GM21619 (cell line): Measurements from ENCODE around the gene TNS4.

ENCODE experiments used
- ATAC-seq: cut with Tn5 transposase; IDR thresholded peaks from one replicate; pipeline ENCODE4 v1.9.1; 2021; ENCODE audit not compliant: unreplicated experiment

TNS4 gene

DNA sequence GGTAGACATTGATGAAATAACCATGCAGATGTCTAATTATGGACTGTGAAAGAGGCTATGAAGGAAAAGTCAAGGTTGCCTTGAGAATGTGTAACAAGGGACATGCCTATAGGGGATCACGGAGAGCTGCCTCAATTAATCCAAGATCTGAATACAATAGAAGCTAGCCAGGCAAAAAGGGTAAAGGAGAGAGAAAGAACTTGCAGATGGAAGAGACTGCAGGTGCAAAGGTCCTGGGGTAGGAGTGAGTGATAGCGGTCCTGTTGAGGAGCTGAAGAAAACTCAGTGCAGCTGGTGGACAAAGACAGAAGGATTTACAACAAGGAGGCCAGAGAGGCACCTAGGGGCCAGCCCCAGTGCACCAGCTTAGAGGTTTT lies 15.9 kb upstream of the TNS4 start:
- no peak for ATAC-seq

DNA sequence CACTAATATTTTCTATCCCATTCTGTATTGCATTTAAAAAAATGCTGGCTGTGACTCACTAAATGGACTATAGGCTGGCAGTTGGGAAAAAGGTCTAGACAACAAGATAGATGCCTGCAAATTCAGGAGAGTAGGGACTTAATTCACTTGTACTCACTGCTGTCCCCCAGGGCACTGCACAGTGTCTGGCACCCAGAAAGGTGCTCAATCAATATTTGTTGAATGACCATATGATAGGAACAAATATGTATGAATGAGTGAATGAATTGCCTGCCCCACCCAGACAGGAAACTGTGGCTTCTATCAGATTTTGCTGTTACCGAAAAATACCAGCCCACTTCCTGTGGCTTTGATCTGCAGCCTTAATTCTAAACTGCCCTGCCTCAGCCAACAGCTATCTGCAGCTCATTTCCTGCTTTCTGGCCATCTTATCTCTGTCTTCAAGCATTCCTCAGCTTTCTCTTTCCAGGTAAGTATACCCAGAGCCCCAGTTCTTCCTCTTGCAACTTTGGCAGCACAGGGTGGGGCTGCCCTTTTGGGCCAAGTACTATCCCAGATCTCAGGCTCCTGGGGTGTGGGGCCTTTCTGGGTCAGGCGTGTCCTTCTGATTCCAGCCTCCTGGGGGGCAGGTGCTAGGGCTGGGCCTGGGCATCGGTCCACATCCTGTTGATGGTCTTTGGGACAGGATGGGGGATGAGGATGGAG lies 15.3 kb upstream of the TNS4 start:
- ATAC-seq, result no peak

DNA sequence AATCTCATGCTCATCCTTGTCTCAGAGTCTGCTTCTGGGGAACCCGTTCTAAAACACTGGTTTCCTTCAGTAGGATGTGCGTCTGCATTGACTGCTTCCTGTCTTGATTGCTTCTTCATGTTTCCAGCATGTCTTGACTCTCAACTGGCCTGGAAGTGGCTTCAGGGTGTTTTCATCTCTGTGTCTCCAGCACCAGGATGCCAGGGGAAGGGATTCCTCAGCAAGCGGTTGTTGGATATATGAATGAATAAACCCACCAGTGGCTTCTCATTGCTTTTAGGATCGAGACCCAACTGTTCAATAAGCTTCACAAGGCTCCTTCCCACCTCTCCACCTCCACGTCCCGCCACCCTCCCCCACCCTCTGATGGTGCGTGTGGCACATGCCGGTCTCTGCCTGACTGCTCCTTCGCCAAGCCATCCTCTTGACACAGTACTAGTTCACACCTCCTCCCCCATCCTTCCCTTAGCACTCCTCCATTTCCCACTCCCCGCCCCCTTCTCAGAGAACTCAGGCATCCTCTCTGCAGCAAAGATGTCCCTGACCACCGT lies 14.1 kb upstream of the TNS4 start:
- ATAC-seq, result no peak

DNA sequence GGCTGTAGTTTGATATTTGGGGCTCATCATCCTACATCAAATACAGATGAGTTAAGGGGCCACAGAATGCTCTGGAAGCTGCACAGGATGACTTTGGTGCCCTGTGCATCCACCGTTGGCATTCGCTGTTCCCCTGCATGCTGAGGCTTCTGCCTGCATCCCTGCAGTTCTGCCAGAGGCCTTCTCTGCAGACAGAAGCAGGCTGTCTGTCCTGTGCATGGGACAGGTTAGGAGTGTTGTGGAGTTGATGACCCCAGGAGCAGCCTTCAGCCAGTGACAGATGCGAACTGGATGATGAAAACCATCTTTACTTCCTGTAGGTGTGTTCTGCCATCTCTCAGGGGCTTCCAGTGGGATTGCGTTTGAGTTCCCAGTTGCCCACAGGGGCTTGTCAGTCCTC lies 13.6 kb upstream of the TNS4 start:
- ATAC-seq, result no peak

DNA sequence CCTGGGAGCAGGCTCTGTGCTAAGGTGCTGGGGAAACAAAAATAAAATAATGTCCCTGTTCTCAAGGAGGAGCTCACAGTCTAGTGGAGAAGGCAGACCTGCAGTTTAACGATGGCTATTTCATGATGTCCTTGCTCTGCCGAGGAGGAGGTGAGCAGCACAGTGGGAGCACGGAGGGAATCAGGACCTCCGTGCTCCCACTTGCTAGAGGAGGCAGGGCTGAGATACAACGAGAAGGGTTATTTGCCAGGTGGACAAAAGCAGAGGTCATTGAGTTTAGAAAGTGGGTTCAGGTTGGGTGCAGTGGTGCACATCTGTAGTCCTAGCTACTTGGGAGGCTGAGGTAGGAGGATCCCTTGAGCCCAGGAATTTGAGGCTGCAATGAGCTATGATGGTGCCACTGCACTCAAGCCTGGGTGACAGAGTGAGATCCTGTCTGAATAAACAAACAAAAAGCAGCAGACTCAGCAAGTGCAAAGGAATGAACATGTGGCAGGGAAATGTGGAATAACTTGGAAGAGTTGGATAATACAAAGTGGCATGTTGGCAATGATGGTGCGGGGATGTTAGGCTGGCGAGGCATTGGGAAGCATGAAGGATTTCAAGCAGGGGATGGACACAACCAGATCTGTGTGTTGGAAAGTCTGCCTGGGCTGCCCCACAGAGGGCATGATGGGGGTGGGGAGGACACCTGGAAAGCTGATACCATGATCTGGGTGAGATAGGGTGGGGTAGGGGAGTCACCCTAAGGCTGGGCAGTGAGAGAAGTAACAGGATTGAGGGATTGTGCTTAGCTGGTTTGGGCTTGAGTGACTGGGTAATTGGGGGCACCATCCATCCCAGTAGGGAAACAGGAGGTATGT lies 12.8 kb upstream of the TNS4 start:
- ATAC-seq, result no peak

DNA sequence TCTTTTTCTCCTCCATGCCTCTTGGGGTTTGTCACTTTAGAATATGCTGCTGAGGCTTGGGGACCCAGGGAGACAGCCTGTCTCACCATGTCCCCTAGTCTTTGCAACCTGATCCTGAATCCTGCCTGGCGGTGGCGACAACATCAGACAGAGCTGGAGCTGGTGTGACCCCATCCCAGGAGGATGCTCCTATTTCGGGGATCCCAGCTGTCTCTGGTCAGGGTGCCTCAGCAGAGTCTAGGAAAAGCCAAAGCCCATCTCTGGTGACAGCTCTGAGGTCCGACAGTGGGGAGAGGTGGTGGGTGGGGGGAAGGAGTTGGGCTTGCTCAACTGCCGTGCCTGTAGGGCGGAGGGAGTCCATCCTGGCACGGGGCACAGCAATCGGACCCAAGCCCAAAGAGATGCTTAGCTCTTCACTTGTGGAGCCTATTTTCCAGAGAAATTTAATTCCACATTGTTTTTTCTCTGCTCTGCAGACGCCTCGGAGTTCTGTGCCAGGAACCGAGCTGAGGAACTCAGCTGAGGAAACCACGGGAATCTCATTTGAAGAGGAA lies 10.3 kb upstream of the TNS4 start:
- no peak for ATAC-seq

DNA sequence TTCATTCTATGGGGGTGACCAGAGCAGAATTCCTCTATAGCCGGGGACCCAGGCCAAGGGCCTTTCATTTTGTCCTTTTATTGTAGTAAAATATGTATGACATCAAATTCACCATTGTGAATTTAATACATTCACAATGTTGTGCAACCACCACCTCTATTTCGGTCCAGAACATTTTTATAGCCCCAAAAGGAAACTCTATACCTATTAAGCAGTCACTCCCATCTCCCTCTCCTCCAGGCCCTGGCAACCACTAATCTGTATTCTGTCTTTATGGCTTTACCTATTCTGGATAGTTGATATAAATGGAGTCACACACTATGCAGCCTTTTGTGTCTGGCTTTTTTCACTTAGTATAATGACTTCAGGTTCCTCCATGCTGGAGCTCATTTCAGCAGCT lies 9.7 kb upstream of the TNS4 start:
- ATAC-seq, result no peak

DNA sequence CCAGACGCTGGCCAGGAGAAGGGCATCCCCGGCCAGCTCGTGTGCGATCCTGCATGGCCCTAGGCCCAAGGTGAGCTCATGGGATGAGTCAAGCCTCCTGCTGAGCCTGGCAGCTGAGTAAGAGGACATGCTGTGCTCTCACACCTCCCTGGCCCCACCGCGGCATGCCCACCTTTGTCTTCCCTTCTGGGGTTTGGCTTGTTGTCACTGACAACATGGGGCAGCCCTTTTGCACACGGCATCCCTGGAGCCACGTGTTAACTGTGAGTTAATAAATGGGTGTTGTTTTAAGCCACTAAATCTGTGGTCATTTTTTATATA lies 8.9 kb upstream of the TNS4 start:
- ATAC-seq, result no peak

DNA sequence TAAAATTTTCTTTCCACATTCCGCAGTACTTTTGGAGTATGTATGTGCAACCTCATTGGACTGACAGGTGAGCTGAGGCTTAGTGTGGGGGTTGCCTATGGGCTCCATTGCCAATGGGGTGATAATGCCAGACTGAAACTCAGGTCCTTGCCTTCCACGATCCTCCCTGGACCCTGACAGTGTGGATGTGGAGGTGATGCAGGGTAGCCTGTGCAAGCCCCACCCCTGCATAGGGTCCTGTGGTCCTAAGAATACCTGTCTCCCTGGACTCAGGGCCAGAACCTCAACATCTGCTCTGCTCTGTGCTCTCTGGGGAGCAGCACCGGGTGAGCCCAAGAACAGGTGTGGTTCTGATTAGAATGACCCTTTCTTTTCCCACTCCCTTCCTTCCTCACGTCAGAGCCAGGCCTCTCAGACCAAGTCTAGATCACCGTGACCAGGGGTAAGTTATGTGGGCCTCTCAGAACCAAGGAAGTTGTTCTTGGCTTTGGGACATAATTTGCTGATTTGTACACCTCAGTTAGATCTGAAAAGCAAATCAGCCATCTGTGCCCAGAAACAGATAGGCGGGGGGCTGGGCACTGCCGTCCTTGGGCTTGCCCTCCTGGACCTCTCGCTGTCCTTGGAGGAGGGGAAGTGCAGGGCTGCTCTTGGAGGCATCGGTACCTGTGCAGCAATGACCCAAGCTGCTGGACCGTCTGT lies 8.4 kb upstream of the TNS4 start:
- no peak for ATAC-seq

DNA sequence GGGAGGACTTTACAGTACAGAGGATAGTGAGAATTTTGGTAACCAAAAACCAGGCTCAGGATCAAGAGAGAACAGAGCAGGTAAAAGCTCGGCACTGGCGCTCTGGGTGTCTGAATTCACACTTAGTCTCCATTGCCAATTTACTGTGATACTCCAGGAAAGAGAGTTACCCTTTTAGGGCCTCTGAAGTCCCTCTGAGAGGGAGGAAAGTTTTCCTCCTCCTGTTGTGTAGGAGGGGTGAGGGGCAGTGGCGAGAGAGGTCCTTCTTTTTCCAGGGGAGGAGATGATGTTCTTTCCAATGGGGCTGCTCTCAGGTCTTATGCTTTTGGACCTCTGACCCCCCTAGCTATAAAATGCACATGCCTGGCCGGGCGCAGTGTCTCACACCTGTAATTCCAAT lies 5.4 kb upstream of the TNS4 start:
- no peak for ATAC-seq

DNA sequence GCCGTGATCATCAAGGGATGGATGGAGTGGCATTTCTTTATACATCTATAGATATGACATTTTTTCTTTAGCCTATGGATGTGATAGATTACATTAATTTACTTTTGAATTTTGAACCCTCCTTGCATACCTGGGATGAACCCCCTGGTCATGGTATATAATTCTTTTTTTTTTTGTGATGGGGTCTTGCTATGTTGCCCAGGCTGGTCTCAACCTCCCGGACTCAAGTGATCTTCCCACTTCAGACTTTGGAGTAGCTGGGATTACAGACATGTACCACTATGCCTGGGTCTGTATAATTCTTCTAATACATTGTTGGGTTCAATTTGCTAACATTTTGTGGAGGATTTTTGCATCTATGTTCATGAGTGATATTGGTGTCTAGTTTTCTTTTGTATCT lies 1.7 kb upstream of the TNS4 start:
- ATAC-seq, result no peak

DNA sequence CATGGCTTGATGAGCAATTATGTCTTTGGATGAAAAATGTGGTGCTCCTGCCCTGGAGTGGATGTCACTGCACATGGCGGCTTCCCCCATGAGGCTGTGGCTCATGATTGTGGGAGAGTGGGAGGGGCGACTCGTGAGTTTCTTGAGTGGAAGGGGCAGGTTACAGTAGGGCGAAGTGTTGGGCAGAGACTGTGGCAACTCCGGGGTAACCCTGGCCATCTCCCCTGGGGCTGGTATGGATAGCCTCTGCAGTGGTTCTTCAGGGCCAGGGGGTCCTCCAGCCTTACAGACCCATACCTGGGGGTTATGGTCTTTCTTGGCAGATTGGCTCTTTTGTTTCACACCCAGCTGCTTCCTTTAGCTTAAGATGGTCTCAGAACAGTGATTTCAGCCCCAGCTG lies 1.3 kb upstream of the TNS4 start:
- ATAC-seq, result no peak

DNA sequence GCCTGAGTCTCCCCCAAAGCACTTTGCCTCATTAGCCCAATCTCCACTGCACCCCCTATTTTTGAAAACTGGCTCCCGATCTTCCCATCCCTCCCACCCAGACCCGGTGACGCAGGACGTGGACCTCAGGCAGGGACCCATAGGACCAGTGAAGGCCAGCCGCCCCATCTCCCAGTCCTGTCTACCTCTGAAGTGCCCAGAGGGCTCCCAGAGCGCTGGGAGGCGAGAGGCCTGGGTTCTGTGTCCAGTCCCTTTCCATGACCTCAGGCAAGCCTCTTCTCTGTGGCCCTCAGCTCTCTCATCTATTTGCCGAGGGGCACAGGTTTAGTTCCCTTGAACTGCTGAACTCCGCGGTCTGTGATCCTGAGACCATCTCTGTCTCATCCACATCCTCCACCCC lies 714 bp downstream of the TNS4 start:
- ATAC-seq, result no peak

DNA sequence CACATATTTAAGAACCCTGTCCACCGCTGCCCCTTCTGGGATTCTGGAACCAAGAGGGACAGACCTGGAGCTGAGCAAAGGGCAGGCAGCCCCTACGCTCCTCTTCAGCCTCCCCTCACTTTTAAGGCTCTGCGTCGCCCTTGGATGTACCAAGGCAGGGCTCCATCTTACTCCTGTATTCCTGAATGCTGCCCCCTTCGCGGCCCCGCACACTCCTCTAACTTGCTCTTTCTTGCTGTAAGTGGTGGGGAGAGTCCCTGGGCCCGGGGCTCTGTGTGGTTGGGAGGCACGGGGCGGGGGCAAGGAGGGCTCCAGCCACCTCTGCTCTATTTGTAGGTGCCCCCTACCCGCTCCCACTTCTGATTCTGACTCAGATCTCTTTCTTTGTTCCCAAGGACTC lies 1.2 kb downstream of the TNS4 start:
- ATAC-seq, result no peak

DNA sequence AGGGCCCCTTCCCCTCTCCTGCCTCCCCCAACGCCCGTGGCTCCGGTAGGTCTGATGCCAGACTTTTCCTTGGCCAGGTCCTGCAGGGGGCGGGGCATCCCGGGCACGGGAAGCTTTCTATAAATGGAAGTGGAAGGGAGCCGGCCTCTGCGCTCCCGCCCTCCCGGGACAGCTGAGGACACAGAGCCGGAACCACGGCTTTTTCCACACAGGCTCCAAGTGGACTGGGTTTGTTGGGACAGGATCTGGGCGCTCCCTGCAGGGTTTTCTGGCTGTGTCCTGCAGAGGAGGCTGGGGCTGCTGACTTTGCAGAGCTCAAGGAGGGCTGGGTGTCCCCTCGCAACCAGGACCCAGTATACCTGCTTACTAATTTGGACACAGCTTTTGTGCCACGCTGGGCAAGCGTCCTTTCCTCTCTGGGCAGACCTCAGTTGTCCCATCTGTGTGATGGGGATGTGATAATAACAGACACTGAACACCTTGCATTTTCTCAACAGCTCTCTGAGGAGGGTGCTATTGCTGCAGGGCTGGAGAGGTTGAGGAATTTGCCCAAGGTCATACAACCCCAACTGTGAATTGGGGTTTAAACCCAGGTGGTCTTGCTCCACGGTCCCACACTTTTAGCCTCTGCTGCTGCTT lies 1.8 kb downstream of the TNS4 start:
- ATAC-seq, result no peak

DNA sequence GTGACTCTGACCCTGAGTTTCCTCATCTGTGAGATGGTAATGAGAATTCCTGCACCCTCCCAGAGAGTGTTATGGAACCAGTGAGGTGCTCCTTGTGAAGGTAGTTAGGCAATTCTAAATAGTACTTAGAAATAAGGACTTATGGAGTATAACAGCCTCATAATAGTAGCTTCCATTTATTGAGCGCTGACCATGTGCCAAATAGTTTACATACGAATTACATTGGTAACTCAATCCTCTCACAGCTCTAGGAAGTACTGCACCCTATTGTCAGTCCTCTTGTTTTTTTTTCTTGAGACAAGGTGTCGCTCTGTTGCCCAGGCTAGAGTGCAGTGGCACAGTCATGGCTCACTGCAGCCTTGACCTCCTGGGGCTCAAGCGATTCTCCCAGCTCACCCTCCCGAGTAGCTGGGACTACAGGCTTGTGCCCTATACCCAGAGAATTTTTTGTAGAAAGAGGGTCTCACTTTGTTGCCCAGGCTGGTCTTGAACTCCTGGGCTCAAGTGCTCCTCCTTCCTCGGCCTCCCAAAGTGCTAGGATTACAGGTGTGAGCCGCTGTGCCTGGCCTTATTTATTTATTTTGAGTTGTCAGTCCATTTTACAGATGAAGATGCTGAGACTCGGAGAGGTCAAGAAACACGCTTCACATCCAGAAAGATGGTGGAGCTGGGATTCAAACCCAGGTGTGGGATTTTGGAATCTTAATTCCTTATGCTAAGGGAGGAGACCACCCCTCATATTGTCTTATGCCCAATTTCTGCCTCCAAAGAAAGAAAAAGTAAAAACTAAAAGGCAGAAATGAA lies 2.9 kb downstream of the TNS4 start:
- ATAC-seq, result no peak

DNA sequence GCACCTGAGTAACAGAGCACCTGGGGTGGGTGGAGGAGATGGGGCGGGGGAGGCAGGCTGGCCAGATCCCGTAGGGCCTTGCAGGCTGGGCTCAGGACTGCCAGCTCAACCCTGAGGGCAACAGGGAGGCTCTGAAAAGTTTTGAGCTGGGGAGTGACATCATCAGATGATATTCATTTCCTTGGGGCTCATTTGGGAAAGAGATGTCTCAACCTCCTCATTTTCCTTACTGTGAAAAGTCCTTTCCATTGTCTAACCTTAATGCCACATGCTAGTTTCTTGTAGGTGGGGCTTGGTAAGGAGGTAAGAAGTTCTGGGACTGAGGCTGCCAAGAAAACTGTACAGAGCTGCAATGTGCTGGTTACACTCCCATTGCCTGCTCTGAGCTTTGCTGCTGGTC lies 3.7 kb downstream of the TNS4 start:
- ATAC-seq, result no peak

DNA sequence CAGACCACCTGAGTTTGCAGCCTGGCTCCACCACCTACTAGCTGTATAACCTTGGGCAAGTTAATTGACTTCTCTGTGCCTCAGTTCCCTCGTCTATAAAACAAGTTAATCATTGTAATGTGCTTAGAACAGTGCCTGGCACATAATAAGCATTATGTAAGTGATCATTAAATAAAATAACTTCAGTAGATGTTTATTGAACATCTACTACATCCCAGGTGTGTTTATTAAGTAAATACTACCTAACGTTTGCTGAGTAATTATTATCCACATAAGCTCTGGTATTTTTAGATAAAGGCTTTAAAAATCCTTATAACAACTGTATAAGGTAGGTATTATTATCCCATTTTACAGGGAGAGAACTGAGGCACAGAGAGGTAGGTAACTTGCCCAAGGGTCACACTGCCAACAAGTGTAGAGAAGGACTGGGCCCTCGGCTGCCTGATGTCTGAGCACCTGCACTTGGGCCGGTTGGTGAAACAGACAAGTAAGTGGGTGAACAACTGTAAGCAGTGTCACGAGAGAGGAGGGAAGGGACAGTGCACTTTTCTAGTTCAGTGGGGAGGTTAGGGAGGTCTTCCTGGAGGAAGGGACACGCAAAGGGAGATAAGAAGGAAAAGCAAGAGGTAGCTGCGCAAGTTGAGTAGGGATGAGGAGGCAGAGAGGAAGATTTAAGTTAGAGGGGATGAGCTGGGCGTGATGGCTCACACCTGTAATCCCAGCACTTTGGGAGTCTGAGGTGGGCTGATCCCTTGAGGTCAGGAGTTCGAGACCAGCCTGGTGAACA lies 4.6 kb downstream of the TNS4 start:
- no peak for ATAC-seq

DNA sequence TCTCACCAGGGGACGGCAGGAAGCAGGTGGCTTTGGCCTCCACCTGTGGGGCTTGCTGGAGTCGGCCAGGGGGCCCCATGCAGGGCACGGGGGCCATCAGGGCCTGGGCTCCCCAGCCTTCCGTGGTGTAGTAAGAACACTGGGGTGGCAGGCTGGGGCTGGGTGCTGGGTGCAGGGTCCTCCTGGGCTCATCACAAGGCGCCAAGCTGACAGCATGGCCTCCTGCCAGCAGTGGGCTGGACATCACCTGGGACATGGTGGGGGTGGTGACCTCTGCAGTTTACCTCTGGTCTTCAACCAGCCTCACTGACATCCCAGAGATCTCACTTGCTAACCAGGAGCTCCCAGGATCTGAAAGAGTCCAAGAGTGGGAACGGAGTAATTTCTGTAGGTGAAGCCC lies 5.3 kb downstream of the TNS4 start:
- no peak for ATAC-seq

DNA sequence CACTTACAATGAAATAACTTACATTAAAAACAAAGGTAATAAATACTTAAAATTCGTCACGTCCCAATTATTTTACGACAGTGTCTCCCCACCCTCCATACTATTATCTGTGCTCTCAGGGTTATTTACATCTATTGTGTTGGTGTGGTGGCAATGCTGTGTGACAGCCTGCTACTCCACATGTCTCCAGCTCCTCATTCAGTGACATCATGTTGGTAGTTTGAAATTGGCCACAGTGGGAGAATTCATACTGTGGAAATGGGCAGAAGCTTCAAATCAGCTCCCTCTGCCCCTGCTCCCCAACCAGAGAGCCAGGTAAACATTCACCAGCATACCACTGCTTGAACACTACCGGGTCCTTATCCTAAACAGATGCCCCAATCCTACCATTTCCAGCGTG lies 6.3 kb downstream of the TNS4 start:
- ATAC-seq, result no peak
